HepG2 (cell line): ENCODE data around the gene ACSL6. TPM values are rescaled to one million over a fixed set of nuclear protein-coding genes. Genes with fewer than 3 reads are reported as not detected.
A peak's percentile ranks its signal among the peaks of the same experiment; 100 is the strongest.

ENCODE experiments used
- ARID2 ChIP-seq: sonication (generic); formaldehyde crosslinking; IDR thresholded peaks from 2 replicates; pipeline ENCODE4 v1.8.1; 2022; ENCODE audit warnings: mild to moderate bottlenecking, missing genetic modification reagents, borderline replicate concordance
- BCL6 ChIP-seq: IDR thresholded peaks from 2 replicates; pipeline ENCODE4 v1.6.1; 2016; ENCODE audit warnings: missing genetic modification reagents, missing compliant biosample characterization
- CBX2 ChIP-seq, 2 experiments: fragments of 200-600 bp in 1 of 2; sonication (generic); formaldehyde crosslinking in 1 of 2; IDR thresholded peaks; 2 replicates each; pipeline versions ENCODE4 v1.7.0 to v1.8.1; 2018 to 2022; ENCODE audit warnings: low read depth in 2 of 2, low read length in 1 of 2, mild to moderate bottlenecking in 1 of 2, missing genetic modification reagents in 1 of 2
- FOXK1 ChIP-seq: sonication (generic); formaldehyde crosslinking; IDR thresholded peaks from 2 replicates; pipeline ENCODE4 v1.4.0; 2020; ENCODE audit warnings: low read depth, missing genetic modification reagents, borderline replicate concordance
- GTF2F1 ChIP-seq: fragments of 150-350 bp; IDR thresholded peaks from 2 replicates; pipeline ENCODE4 v1.6.1; 2014; ENCODE audit warnings: low read length
- IKZF1 ChIP-seq: fragments of 450-650 bp; IDR thresholded peaks from 2 replicates; pipeline ENCODE4 v1.7.1; 2016
- KAT8 ChIP-seq: IDR thresholded peaks from 2 replicates; pipeline ENCODE4 v1.6.1; 2016; ENCODE audit warnings: missing genetic modification reagents, missing compliant biosample characterization
- KLF11 ChIP-seq: IDR thresholded peaks from 2 replicates; pipeline ENCODE4 v1.6.1; 2016; ENCODE audit warnings: missing compliant biosample characterization
- KLF9 ChIP-seq: IDR thresholded peaks from 2 replicates; pipeline ENCODE4 v1.6.1; 2016; ENCODE audit warnings: low read depth
- NR2F1 ChIP-seq, 2 experiments: fragments of 450-650 bp in 1 of 2; formaldehyde crosslinking in 1 of 2; IDR thresholded peaks; 2 replicates each; pipeline versions ENCODE4 v1.5.0 to v1.6.1; 2016 to 2020; ENCODE audit warnings: mild to moderate bottlenecking in 1 of 2, missing compliant biosample characterization in 1 of 2, missing genetic modification reagents in 1 of 2, moderate library complexity in 1 of 2
- POGZ ChIP-seq: sonication (generic); formaldehyde crosslinking; IDR thresholded peaks from 2 replicates; pipeline ENCODE4 v1.4.0; 2020; ENCODE audit warnings: mild to moderate bottlenecking, missing genetic modification reagents
- RBAK ChIP-seq: sonication (generic); formaldehyde crosslinking; IDR thresholded peaks from 2 replicates; pipeline ENCODE4 v1.5.1; 2020; ENCODE audit warnings: mild to moderate bottlenecking, missing genetic modification reagents
- SETDB1 ChIP-seq: sonication (generic); formaldehyde crosslinking; IDR thresholded peaks from 2 replicates; pipeline ENCODE4 v1.5.1; 2020; ENCODE audit warnings: missing genetic modification reagents, mild to moderate bottlenecking, borderline replicate concordance
- SIX1 ChIP-seq: sonication (generic); formaldehyde crosslinking; IDR thresholded peaks from 2 replicates; pipeline ENCODE4 v1.4.0; 2020; ENCODE audit warnings: missing genetic modification reagents, borderline replicate concordance
- SP1 ChIP-seq, 2 experiments: fragments of 450-650 bp in 1 of 2; sonication (generic) in 1 of 2; formaldehyde crosslinking in 1 of 2; IDR thresholded peaks; 2 replicates each; pipeline versions ENCODE4 v1.4.0 to v1.6.1; 2016 to 2020; ENCODE audit warnings: missing genetic modification reagents in 1 of 2
- SP140L ChIP-seq: sonication (generic); formaldehyde crosslinking; IDR thresholded peaks from 2 replicates; pipeline ENCODE4 v1.4.0; 2020; ENCODE audit warnings: missing genetic modification reagents, borderline replicate concordance
- TCF12 ChIP-seq, 2 experiments: fragments of 450-650 bp in 1 of 2; sonication (generic) in 1 of 2; formaldehyde crosslinking in 1 of 2; IDR thresholded peaks; 2 replicates each; pipeline versions ENCODE4 v1.6.1 to v1.8.0; 2017 to 2022; ENCODE audit warnings: antibody characterized with exemption in 1 of 2, mild to moderate bottlenecking in 1 of 2, missing genetic modification reagents in 1 of 2, moderate library complexity in 1 of 2
- ZNF10 ChIP-seq: sonication (generic); formaldehyde crosslinking; IDR thresholded peaks from 2 replicates; pipeline ENCODE4 v1.4.0; 2020; ENCODE audit warnings: mild to moderate bottlenecking, low read depth, missing genetic modification reagents, borderline replicate concordance
- ZNF124 ChIP-seq: sonication (generic); formaldehyde crosslinking; IDR thresholded peaks from 2 replicates; pipeline ENCODE4 v1.4.0; 2020; ENCODE audit warnings: missing genetic modification reagents
- ZNF337 ChIP-seq: sonication (generic); formaldehyde crosslinking; IDR thresholded peaks from 2 replicates; pipeline ENCODE4 v1.5.1; 2020; ENCODE audit warnings: missing genetic modification reagents, low read depth, mild to moderate bottlenecking, borderline replicate concordance
- ZNF367 ChIP-seq: sonication (generic); formaldehyde crosslinking; IDR thresholded peaks from 2 replicates; pipeline ENCODE4 v1.4.0; 2020; ENCODE audit warnings: missing genetic modification reagents, borderline replicate concordance
- ZNF496 ChIP-seq: sonication (generic); formaldehyde crosslinking; IDR thresholded peaks from 2 replicates; pipeline ENCODE4 v1.8.1; 2023; ENCODE audit warnings: mild to moderate bottlenecking, moderate library complexity, missing genetic modification reagents; ENCODE audit not compliant: insufficient replicate concordance
- ZNF572 ChIP-seq: sonication (generic); formaldehyde crosslinking; IDR thresholded peaks from 2 replicates; pipeline ENCODE4 v1.5.1; 2020; ENCODE audit warnings: mild to moderate bottlenecking, missing genetic modification reagents
- ZNF615 ChIP-seq: sonication (generic); formaldehyde crosslinking; IDR thresholded peaks from 2 replicates; pipeline ENCODE4 v1.5.0; 2020; ENCODE audit warnings: mild to moderate bottlenecking, missing genetic modification reagents, borderline replicate concordance
- ZNF816 ChIP-seq: sonication (generic); formaldehyde crosslinking; IDR thresholded peaks from 2 replicates; pipeline ENCODE4 v1.8.0; 2022; ENCODE audit warnings: missing genetic modification reagents, mild to moderate bottlenecking, borderline replicate concordance
- polyA plus RNA-seq, 8 experiments: library from polyadenylated mRNA; depleted of rRNA in 3 of 8; stranded (reverse) in 7 of 8; unstranded in 1 of 8; fragments of >200 nt; fragmentation: Illumina TruSeq in 4 of 8; extraction: Trizol in 4 of 8; gene quantifications; 2 replicates each; pipeline versions ENCODE4 v1.2.1 to v1.2.3, GENCODE V29; 2011 to 2016; ENCODE audit warnings: low read depth in 4 of 8, missing spikeins in 1 of 8, mixed read lengths in 1 of 8; ENCODE audit not compliant: insufficient read depth in 1 of 8
- total RNA-seq, 5 experiments: library from RNA; depleted of rRNA; stranded (reverse); fragments of >200 nt; fragmentation: Illumina TruSeq; extraction: Trizol; gene quantifications; 2 replicates each; pipeline ENCODE4 v1.2.3, GENCODE V29; 2016; ENCODE audit warnings: low read depth in 1 of 5
- TF ChIP-seq, protein P1 (sequence below): IDR thresholded peaks from 2 replicates; pipeline ENCODE4 v1.6.1; 2016; ENCODE audit warnings: missing genetic modification reagents, missing compliant biosample characterization
- TF ChIP-seq, protein P2 (sequence below): sonication (generic); formaldehyde crosslinking; IDR thresholded peaks from 2 replicates; pipeline ENCODE4 v1.8.1; 2023; ENCODE audit warnings: mild to moderate bottlenecking, missing genetic modification reagents, borderline replicate concordance
- TF ChIP-seq, protein P3 (sequence below): sonication (generic); formaldehyde crosslinking; IDR thresholded peaks from 2 replicates; pipeline ENCODE4 v1.4.0; 2020; ENCODE audit warnings: mild to moderate bottlenecking, low read depth, missing genetic modification reagents

ACSL6 gene
- total and polyA plus RNA-seq, 2 of the 13 experiments (the other 11 are each of a cell fraction or from before 2014, with no cell fraction given): 3.7 to 3.8 TPM

DNA sequence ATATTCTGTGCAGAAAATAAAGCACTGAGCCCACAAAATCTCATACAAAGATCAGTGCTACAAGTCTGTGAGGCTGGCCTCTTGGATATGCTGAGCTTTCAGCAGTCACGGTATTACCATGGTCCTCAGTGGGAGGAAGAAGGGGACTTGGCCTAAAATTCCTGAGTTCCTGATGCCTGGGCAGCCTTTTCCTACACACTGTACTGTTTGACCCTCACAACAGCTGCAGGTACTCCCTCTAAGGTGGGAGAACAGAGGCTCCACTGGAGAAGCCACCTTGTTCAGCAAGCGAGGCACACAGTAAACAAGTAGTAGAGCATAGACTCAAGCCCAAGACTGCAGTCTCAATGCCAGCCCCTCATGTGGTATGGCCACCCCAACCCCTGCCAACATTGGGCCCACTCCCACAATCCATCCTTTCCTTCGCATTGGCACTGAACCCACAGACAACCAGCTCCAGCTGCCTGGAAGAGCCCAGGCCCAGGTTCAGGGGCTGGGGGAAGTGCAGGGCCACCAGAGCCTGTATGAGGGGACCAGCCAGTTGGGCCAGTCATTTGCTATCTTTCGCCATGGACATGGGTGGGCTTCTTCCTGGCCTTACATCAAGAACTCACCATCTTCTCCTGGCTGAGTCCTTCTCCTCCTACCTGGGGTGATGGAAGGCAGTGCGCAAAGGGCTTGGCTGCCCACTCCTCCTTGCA lies 14.3 kb downstream of the ACSL6 start (continued):
- TF ChIP-seq ZNF615 (CRISPR knock-in tag) (no peak), ZNF816 (no peak), RBAK (CRISPR knock-in tag) (no peak), BCL6 (CRISPR knock-in tag) (no peak), NR2F1 (CRISPR knock-in tag; IDR thresholded peaks at IDR 0.05) (0 out of 4 replicates have a peak, but pooled peaks of 1 of the 2 experiments have one; percentile 6), ZNF10 (CRISPR knock-in tag) (no peak), ZNF124 (CRISPR knock-in tag) (no peak), POGZ (CRISPR knock-in tag) (peak; percentile 7; the same call in 1 of the 2 replicates), ZNF572 (CRISPR knock-in tag) (peak; percentile 53; the same call in 1 of the 2 replicates), TCF12 (IDR thresholded peaks at IDR 0.05) (no peak), TCF12 (CRISPR knock-in tag; IDR thresholded peaks at IDR 0.05) (no peak), SETDB1 (CRISPR knock-in tag) (no peak), KLF9 (CRISPR knock-in tag) (no peak), CBX2 (IDR thresholded peaks at IDR 0.05; ENCODE audit: low read depth, low read length) (no peak), CBX2 (CRISPR knock-in tag; IDR thresholded peaks at IDR 0.05; ENCODE audit: low read depth) (no peak), FOXK1 (CRISPR knock-in tag) (0 out of 2 replicates have a peak, but pooled peaks have one; percentile 2), KLF11 (CRISPR knock-in tag) (no peak), ZNF337 (CRISPR knock-in tag) (no peak), SP1 (IDR thresholded peaks at IDR 0.05) (no peak), SP1 (CRISPR knock-in tag; IDR thresholded peaks at IDR 0.05) (no peak), ARID2 (no peak), KAT8 (0 out of 2 replicates have a peak, but pooled peaks have one; percentile 1), SP140L (0 out of 2 replicates have a peak, but pooled peaks have one; percentile 23), ZNF367 (CRISPR knock-in tag) (no peak), ZNF496 (no peak), IKZF1 (no peak), GTF2F1 (no peak), SIX1 (CRISPR knock-in tag) (no peak)
- TF ChIP-seq, protein P1, sequence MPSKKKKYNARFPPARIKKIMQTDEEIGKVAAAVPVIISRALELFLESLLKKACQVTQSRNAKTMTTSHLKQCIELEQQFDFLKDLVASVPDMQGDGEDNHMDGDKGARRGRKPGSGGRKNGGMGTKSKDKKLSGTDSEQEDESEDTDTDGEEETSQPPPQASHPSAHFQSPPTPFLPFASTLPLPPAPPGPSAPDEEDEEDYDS (CRISPR knock-in tag): peak; percentile 6; the same call in 1 of the 2 replicates
- TF ChIP-seq, protein P2, sequence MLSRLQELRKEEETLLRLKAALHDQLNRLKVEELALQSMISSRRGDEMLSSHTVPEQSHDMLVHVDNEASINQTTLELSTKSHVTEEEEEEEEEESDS (CRISPR knock-in tag): peak; percentile 3; the same call in 1 of the 2 replicates
- TF ChIP-seq, protein P3, sequence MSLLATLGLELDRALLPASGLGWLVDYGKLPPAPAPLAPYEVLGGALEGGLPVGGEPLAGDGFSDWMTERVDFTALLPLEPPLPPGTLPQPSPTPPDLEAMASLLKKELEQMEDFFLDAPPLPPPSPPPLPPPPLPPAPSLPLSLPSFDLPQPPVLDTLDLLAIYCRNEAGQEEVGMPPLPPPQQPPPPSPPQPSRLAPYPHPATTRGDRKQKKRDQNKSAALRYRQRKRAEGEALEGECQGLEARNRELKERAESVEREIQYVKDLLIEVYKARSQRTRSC (CRISPR knock-in tag): no peak
